ENCODE results near the gene TBC1D19.
"Not testable (repeated sequence)": the region's sequence is repeated elsewhere in the genome, so short reads cannot be mapped to it uniquely, and the experiment has no call there.

The TBC1D19 gene

DNA sequence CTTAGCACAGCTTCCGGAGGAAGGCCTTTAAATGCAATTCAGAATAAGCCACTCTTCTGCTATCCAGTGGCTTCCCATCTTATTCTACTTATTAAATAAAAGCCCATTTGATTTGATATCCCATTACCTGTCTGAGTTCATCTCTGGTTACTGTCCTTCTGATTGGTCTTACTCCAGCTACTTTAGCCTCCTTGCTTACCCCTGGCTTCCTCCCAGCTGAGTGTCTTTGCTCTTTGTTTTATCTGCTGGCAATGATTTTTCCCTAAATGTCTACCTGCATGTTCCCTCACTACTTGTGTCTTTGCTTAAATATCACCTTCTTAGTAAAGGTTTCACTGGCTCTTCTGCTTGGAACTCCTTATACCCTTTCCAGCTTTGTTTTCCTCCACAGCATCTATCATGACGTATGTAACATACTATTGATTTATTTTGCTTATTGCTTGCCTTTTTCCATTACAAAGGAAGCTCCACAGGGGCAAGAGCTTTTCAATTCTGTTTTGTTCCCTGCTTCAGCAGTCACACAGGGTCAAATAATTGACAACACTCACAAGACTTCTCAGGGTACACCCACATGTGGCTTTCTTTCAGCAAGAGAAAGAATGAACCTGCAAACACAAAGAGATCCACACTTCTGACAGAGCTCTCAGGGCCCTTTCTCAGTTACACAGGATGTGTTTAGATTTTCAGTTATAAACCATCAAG lies 63.8 kb downstream of the TBC1D19 start:
- no peak for DNase-seq (ENCODE audit: low read depth)
- H3K4me3 ChIP-seq (ENCODE audit: low read depth, low read length): no peak overlapping the region
- TF ChIP-seq CTCF (IDR thresholded peaks at IDR 0.05; ENCODE audit: low read depth, low read length, missing control alignments): no peak

DNA sequence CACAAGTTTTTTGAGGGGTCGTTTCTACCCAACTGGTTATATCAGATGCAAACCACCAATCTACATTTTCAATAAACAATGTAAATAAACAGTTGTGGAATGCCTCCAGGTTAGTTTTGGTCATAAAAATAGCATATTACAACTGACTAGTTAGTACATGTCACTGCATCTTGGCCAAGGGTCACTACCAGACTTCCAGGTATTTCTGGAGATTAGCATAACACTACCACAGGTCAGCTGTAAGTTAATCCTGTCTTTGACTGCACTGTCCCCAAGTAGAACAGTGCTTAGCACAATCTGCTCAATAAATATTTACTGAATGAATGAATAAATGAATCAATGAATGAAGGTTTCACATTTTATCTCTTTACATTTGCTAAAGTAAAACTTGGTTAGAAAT lies 64.4 kb downstream of the TBC1D19 start:
- no peak for TF ChIP-seq CTCF (IDR thresholded peaks at IDR 0.05; ENCODE audit: low read depth, low read length, missing control alignments)
- no peak overlapping the region for H3K4me3 ChIP-seq (ENCODE audit: low read depth, low read length)
- no peak for DNase-seq (ENCODE audit: low read depth)

- DNase-seq (ENCODE audit: low read depth): no peak
- H3K4me3 ChIP-seq (ENCODE audit: low read depth, low read length): no peak overlapping the region
- no peak for TF ChIP-seq CTCF (IDR thresholded peaks at IDR 0.05; ENCODE audit: low read depth, low read length, missing control alignments)
These were observed 76.4 kb downstream of the TBC1D19 start for GRCh38 chr4:26660261-26660660.

- no peak overlapping the region for H3K4me3 ChIP-seq (ENCODE audit: low read depth, low read length)
- no peak for TF ChIP-seq CTCF (IDR thresholded peaks at IDR 0.05; ENCODE audit: low read depth, low read length, missing control alignments)
- DNase-seq (ENCODE audit: low read depth): no peak
These were observed 80.0 kb downstream of the TBC1D19 start for GRCh38 chr4:26663888-26664287.

DNA sequence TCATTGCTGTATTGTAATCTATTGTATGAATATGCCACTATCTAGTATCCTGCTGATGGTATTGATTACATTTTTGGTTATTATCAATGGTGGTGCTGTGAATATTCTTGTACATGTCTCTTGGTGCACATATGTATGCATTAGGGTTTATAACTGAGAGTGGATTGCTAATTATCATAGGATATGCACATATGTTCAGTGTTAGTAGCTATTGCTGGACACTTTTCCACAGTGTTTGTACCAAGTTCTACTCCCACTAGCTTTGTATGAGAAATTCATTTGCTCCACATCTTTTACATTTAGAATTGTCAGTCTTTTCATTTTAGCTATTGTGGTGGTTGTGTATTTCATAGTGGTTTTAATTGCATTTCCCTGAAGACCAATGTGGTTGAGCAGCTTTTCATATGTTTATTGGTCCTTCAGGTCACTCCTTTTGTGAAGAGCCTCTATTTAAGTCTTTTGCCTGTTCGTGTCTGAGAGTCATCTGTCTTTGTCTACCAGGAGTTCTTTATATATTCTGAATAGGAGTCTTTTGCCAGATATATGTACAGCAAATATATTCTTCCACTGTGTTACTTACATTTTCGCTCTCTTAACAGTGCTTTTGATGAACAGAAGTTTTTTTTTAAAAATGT lies 87.1 kb downstream of the TBC1D19 start:
- H3K4me3 ChIP-seq (ENCODE audit: low read depth, low read length): no peak overlapping the region
- no peak for DNase-seq (ENCODE audit: low read depth)
- TF ChIP-seq CTCF (IDR thresholded peaks at IDR 0.05; ENCODE audit: low read depth, low read length, missing control alignments): no peak

GRCh38 chr4:26679040-26679695 lies 95.3 kb downstream of the TBC1D19 start:
- not testable (repeated sequence) for DNase-seq (ENCODE audit: low read depth); H3K4me3 ChIP-seq (ENCODE audit: low read depth, low read length)

- TF ChIP-seq CTCF (IDR thresholded peaks at IDR 0.05; ENCODE audit: low read depth, low read length, missing control alignments): no peak
- DNase-seq (ENCODE audit: low read depth): no peak
- no peak overlapping the region for H3K4me3 ChIP-seq (ENCODE audit: low read depth, low read length)
These were observed 98.6 kb downstream of the TBC1D19 start for GRCh38 chr4:26682436-26682835.
